ENCODE results near the gene SH2D3A. TPM values are rescaled to one million over a fixed set of nuclear protein-coding genes. Genes with fewer than 3 reads are reported as not detected.

The SH2D3A gene
- total and polyA plus RNA-seq, 2 donors (not counting 1 experiment from before 2014, with no cell fraction given): 36.1 to 54.1 TPM

- WGBS (ENCODE audit: insufficient coverage): 94% methylated on average over 31 of the region's 44 CpGs
- no peaks in the 10 kb centered on the region for H3K36me3 ChIP-seq (replicated peaks in 1 of 2; ENCODE audit: control extremely low read depth in 1 of 2, control insufficient read depth in 1 of 2, extremely low read depth in 1 of 2, insufficient read depth in 2 of 2, low read length in 1 of 2)
- H3K4me3 ChIP-seq (ENCODE audit: control extremely low read depth in 1 of 5, extremely low read depth in 1 of 5, insufficient read depth in 1 of 5, low read depth in 2 of 5, low read length in 4 of 5): no peak overlapping the region
- H4K20me1 ChIP-seq (ENCODE audit: control insufficient read depth, insufficient read depth, low read length, poor library complexity, severe bottlenecking): no peaks in the 10 kb centered on the region
- H3K79me2 ChIP-seq (ENCODE audit: control insufficient read depth, insufficient read depth, low read length): no peaks in the 10 kb centered on the region
- DNase-seq: no peak
- no peak overlapping the region for H3K27ac ChIP-seq (ENCODE audit: low read length in 2 of 2)
- peaks cover 3 to 11% of the 10 kb centered on the region in 2 donors for H3K4me1 ChIP-seq (ENCODE audit: control insufficient read depth in 2 of 2, insufficient read depth in 2 of 2, low read length in 2 of 2)
- no peak overlapping the region for H3K9ac ChIP-seq (ENCODE audit: low read length)
- TF ChIP-seq CTCF (IDR thresholded peaks at IDR 0.05) (no peak), EZH2 (IDR thresholded peaks at IDR 0.05; ENCODE audit: borderline replicate concordance, insufficient read depth, low read depth, low read length, poor library complexity, severe bottlenecking) (no peak)
- H3K4me3 Mint-ChIP-seq: no peak overlapping the region
- POLR2A ChIA-PET: no interaction called here
- no peaks in the 10 kb centered on the region for H3K9me3 Mint-ChIP-seq (ENCODE audit: insufficient read depth)
- H3K27me3 ChIP-seq (replicated peaks in 1 of 4; ENCODE audit: control extremely low read depth in 1 of 4, control insufficient read depth in 3 of 4, insufficient read depth in 4 of 4, low read length in 3 of 4): peaks cover 0 to 28% (median 5%) of the 10 kb centered on the region in 4 experiments
- CTCF ChIA-PET: no interaction called here
- H3K9me3 ChIP-seq (ENCODE audit: control extremely low read depth in 1 of 3, control insufficient read depth in 2 of 3, insufficient read depth in 1 of 3, low read length in 2 of 3): no peaks in the 10 kb centered on the region
- no peak overlapping the region for H3K4me2 ChIP-seq (replicated peaks; ENCODE audit: low read depth, low read length, poor library complexity, severe bottlenecking)
- ATAC-seq (ENCODE audit: low read depth): no peak
- intact Hi-C loops (cut with micrococcal nuclease): no loop called here
- no peak overlapping the region for H3K27ac Mint-ChIP-seq
- peaks cover 12% of the 10 kb centered on the region for H3K4me1 Mint-ChIP-seq
- peaks cover 28% of the 10 kb centered on the region for H3K27me3 Mint-ChIP-seq
- no peak overlapping the region for H2AFZ ChIP-seq (ENCODE audit: insufficient read depth, low read depth, low read length, poor library complexity, severe bottlenecking)
Observed at GRCh38 chr19:6707011-6707657, 60.1 kb downstream of the SH2D3A start.

DNA sequence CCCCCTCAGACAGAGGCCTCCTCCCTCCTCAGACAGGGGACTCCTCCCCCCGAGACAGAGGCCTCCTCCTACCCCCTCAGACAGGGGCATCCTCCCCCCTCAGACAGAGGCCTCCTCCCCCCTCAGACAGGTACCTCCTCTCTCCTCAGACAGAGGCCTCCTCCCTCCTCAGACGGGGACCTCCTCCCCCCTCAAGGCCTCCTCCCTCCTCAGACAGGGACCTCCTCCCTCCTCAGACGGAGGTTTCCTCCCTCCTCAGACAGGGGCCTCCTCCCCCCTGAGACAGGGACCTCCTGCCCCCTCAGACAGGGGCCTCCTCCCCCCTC, 60.6 kb downstream of the SH2D3A start:
- Histone ChIP-seq H3K27me3 (replicated peaks in 1 of 4; ENCODE audit: control extremely low read depth in 1 of 4, control insufficient read depth in 3 of 4, insufficient read depth in 4 of 4, low read length in 3 of 4) (peaks cover 0 to 28% (median 5%) of the 10 kb centered on the region in 4 experiments), H3K36me3 (replicated peaks in 1 of 2; ENCODE audit: control extremely low read depth in 1 of 2, control insufficient read depth in 1 of 2, extremely low read depth in 1 of 2, insufficient read depth in 2 of 2, low read length in 1 of 2) (no peaks in the 10 kb centered on the region), H4K20me1 (ENCODE audit: control insufficient read depth, insufficient read depth, low read length, poor library complexity, severe bottlenecking) (no peaks in the 10 kb centered on the region), H3K4me3 (ENCODE audit: control extremely low read depth in 1 of 5, extremely low read depth in 1 of 5, insufficient read depth in 1 of 5, low read depth in 2 of 5, low read length in 4 of 5) (no peak overlapping the region), H3K9me3 (ENCODE audit: control extremely low read depth in 1 of 3, control insufficient read depth in 2 of 3, insufficient read depth in 1 of 3, low read length in 2 of 3) (no peaks in the 10 kb centered on the region), H3K4me2 (replicated peaks; ENCODE audit: low read depth, low read length, poor library complexity, severe bottlenecking) (no peak overlapping the region), H3K4me1 (ENCODE audit: control insufficient read depth in 2 of 2, insufficient read depth in 2 of 2, low read length in 2 of 2) (peaks cover 3 to 11% of the 10 kb centered on the region in 2 donors), H3K9ac (ENCODE audit: low read length) (no peak overlapping the region), H2AFZ (ENCODE audit: insufficient read depth, low read depth, low read length, poor library complexity, severe bottlenecking) (no peak overlapping the region), H3K27ac (ENCODE audit: low read length in 2 of 2) (no peak overlapping the region), H3K79me2 (ENCODE audit: control insufficient read depth, insufficient read depth, low read length) (no peaks in the 10 kb centered on the region)
- Mint-ChIP-seq H3K27ac (no peak overlapping the region), H3K4me3 (no peak overlapping the region), H3K9me3 (ENCODE audit: insufficient read depth) (no peaks in the 10 kb centered on the region), H3K4me1 (peaks cover 12% of the 10 kb centered on the region), H3K27me3 (peaks cover 27% of the 10 kb centered on the region)
- POLR2A ChIA-PET: interaction anchor here (0.6 kb wide), 1 partner anchor 811 kb away, joined by 3 read pairs; no protein-coding TSS in a partner anchor
- intact Hi-C loops (cut with micrococcal nuclease): no loop called here
- WGBS (ENCODE audit: insufficient coverage): 75% methylated on average over 1 of the region's 3 CpGs
- TF ChIP-seq EZH2 (IDR thresholded peaks at IDR 0.05; ENCODE audit: borderline replicate concordance, insufficient read depth, low read depth, low read length, poor library complexity, severe bottlenecking) (no peak), CTCF (IDR thresholded peaks at IDR 0.05) (no peak)
- ATAC-seq (ENCODE audit: low read depth) (no peak), DNase-seq (no peak)
- CTCF ChIA-PET: no interaction called here

Data from B cell (primary cell).